GM12801 (cell line): ENCODE data around the gene SUMO1.

Experiments used
- CTCF ChIP-seq: IDR thresholded peaks from one replicate; pipeline ENCODE4 v1.5.1; 2011; ENCODE audit warnings: control low read depth; ENCODE audit not compliant: insufficient read length; ENCODE audit errors: extremely low read depth

SUMO1 gene

GRCh38 chr2:202193305-202193704 is 45.1 kb downstream of the SUMO1 start:
- TF ChIP-seq CTCF: no peak

DNA sequence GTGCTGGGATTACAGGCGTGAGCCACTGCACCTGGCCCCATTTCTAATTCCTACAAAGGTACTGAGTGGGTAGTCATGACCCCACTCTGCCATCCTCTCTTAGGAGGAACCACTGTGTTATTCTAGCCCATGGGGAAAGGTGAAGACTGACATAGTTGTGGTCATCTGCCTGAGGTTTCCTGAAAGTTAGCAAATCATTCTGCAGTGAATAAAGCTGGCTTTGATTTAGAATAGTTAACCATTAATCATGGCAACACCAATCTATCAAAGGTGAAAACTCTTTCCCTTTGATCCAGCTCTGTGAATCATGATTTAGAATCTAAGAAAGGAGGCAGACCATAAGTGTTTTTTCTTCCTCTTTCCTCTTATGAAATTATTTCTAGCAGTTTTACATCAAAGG is 50.8 kb downstream of the SUMO1 start:
- no peak for TF ChIP-seq CTCF

- no peak for TF ChIP-seq CTCF
Measured at GRCh38 chr2:202186641-202187202, 51.7 kb downstream of the SUMO1 start.

DNA sequence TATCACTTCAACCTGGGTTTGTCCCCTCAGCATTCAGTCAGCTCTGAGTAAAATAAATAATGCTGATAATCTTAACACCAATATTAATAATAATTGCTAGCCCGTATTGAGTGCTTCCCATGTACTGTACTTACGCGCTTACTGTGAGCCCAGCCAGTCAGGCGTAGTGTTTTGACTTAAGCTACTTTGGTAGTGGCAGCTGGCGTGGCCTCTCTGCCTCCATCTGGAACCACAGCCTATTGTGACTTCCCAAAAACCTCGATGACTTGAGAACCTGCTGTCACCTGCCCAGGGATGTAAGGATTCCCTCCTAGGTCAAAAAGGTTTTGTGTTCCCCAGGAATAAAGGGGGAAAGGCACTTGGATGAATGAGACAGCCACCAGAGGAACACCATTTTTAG is 53.2 kb downstream of the SUMO1 start:
- TF ChIP-seq CTCF: no peak

- TF ChIP-seq CTCF: no peak
Measured at GRCh38 chr2:202184557-202184956, 53.8 kb downstream of the SUMO1 start.

DNA sequence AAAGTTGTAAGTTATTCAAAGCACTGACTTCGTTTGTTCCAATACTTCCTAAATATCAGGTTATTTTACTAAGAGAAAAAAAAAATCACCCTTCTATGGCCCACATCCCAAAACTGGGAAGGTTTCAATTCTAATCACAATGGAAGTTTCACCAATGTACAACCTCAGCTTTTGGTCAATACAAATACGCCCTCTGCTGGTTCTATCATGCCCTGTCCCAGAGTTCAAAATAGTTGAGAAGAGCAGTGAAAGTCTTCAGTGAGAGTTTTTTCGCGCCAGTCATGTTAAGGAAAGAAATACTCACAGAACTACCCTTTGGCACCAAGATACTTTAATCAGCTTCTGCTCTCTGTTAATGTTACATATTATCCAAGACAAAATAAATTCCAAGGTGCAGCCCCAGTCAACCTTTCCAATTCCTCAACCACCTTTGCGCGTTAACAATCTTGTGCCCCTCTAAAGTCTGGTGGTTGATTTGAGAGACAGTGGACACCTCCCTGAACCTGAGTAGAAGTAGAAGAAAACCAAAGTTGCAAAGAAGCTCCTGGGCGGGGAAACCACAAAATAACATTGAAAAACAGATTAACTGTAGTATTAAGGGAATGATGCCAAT is 59.9 kb downstream of the SUMO1 start:
- TF ChIP-seq CTCF: no peak

- no peak for TF ChIP-seq CTCF
Measured at GRCh38 chr2:202172439-202173211, 65.8 kb downstream of the SUMO1 start.
